ENCODE measurements around the gene PALMD.
A peak's percentile ranks its signal among the peaks of the same experiment; 100 is the strongest.

Gene PALMD

GRCh38 chr1:99634971-99635624, 10.8 kb upstream of the PALMD start:
- no peak for DNase-seq (ENCODE audit: low spot score)

- DNase-seq (ENCODE audit: low spot score): no peak
Observed at GRCh38 chr1:99635664-99636063, 10.2 kb upstream of the PALMD start.

- DNase-seq (ENCODE audit: low spot score): no peak
Observed at GRCh38 chr1:99636647-99637175, 9.2 kb upstream of the PALMD start.

GRCh38 chr1:99638853-99639252, 7.1 kb upstream of the PALMD start:
- no peak for DNase-seq (ENCODE audit: low spot score)

- DNase-seq (ENCODE audit: low spot score): no peak
Observed at GRCh38 chr1:99639408-99639807, 6.5 kb upstream of the PALMD start.

GRCh38 chr1:99639945-99640344, 6.0 kb upstream of the PALMD start:
- DNase-seq (ENCODE audit: low spot score): no peak

- no peak for DNase-seq (ENCODE audit: low spot score)
Observed at GRCh38 chr1:99640672-99641071, 5.2 kb upstream of the PALMD start.

- no peak for DNase-seq (ENCODE audit: low spot score)
Observed at GRCh38 chr1:99641558-99641957, 4.4 kb upstream of the PALMD start.

- DNase-seq (ENCODE audit: low spot score): no peak
Observed at GRCh38 chr1:99642053-99642452, 3.9 kb upstream of the PALMD start.

- DNase-seq (ENCODE audit: low spot score): peak; percentile 57
Observed at GRCh38 chr1:99643021-99643779, 2.7 kb upstream of the PALMD start.

- DNase-seq (ENCODE audit: low spot score): no peak
Observed at GRCh38 chr1:99644279-99645004, 1.5 kb upstream of the PALMD start.

- DNase-seq (ENCODE audit: low spot score): peak; percentile 78
Observed at GRCh38 chr1:99645203-99645602, 710 bp upstream of the PALMD start.

GRCh38 chr1:99646868-99647267, 955 bp downstream of the PALMD start:
- no peak for DNase-seq (ENCODE audit: low spot score)

GRCh38 chr1:99647490-99647889, 1.6 kb downstream of the PALMD start:
- DNase-seq (ENCODE audit: low spot score): no peak

GRCh38 chr1:99648107-99648506, 2.2 kb downstream of the PALMD start:
- peak; percentile 54 for DNase-seq (ENCODE audit: low spot score)

- DNase-seq (ENCODE audit: low spot score): no peak
Observed at GRCh38 chr1:99650030-99650429, 4.1 kb downstream of the PALMD start.

GRCh38 chr1:99650773-99651437, 5.0 kb downstream of the PALMD start:
- DNase-seq (ENCODE audit: low spot score): peak; percentile 5

GRCh38 chr1:99652881-99653281, 7.0 kb downstream of the PALMD start:
- no peak for DNase-seq (ENCODE audit: low spot score)

- no peak for DNase-seq (ENCODE audit: low spot score)
Observed at GRCh38 chr1:99655376-99655775, 9.5 kb downstream of the PALMD start.

GRCh38 chr1:99656701-99657100, 10.8 kb downstream of the PALMD start:
- DNase-seq (ENCODE audit: low spot score): no peak

GRCh38 chr1:99657213-99658030, 11.5 kb downstream of the PALMD start:
- DNase-seq (ENCODE audit: low spot score): no peak

- DNase-seq (ENCODE audit: low spot score): no peak
Observed at GRCh38 chr1:99658031-99658290, 12.0 kb downstream of the PALMD start.
